Inflammatory macrophage treated with lipopolysaccharide for 4 hours (primary cell): ENCODE data around the gene DLL3.
A peak's percentile ranks its signal among the peaks of the same experiment; 100 is the strongest.
"Not testable (repeated sequence)": the region's sequence is repeated elsewhere in the genome, so short reads cannot be mapped to it uniquely, and the experiment has no call there.

ENCODE experiments used
- DNase-seq: peaks from one replicate; pipeline ENCODE4 v3.0.0-alpha.2; 2020

DLL3 gene

GRCh38 chr19:39498798-39499642 lies at the start of gene DLL3:
TSS of gene DLL3 (plus strand) at chr19:39498947. CDS start at chr19:39498975, 28 bp downstream.
- no peak for DNase-seq

- no peak for DNase-seq
Observed at GRCh38 chr19:39449116-39449797, 49.5 kb upstream of the DLL3 start.

GRCh38 chr19:39451257-39451656 lies 47.5 kb upstream of the DLL3 start:
- not testable (repeated sequence) for DNase-seq

- DNase-seq, result no peak
Observed at GRCh38 chr19:39463403-39463802, 35.3 kb upstream of the DLL3 start.

GRCh38 chr19:39465956-39466747 lies 32.6 kb upstream of the DLL3 start:
- DNase-seq, result no peak

GRCh38 chr19:39467941-39468340 lies 30.8 kb upstream of the DLL3 start:
- DNase-seq, result no peak

- no peak for DNase-seq
Observed at GRCh38 chr19:39469036-39469435, 29.7 kb upstream of the DLL3 start.

GRCh38 chr19:39469567-39469966 lies 29.2 kb upstream of the DLL3 start:
- DNase-seq, result no peak

GRCh38 chr19:39470724-39471339 lies 27.9 kb upstream of the DLL3 start:
- no peak for DNase-seq

- DNase-seq, result no peak
Observed at GRCh38 chr19:39471756-39472536, 26.8 kb upstream of the DLL3 start.

- no peak for DNase-seq
Observed at GRCh38 chr19:39472746-39473442, 25.9 kb upstream of the DLL3 start.

- no peak for DNase-seq
Observed at GRCh38 chr19:39473443-39473960, 25.2 kb upstream of the DLL3 start.

GRCh38 chr19:39474139-39474620 lies 24.6 kb upstream of the DLL3 start:
- DNase-seq, result peak; percentile 22

GRCh38 chr19:39475748-39476147 lies 23.0 kb upstream of the DLL3 start:
- DNase-seq, result no peak

GRCh38 chr19:39479319-39479801 lies 19.4 kb upstream of the DLL3 start:
- DNase-seq, result not testable (repeated sequence)

GRCh38 chr19:39479916-39480315 lies 18.8 kb upstream of the DLL3 start:
- DNase-seq, result peak; percentile 16

GRCh38 chr19:39480337-39481228 lies 18.2 kb upstream of the DLL3 start, which contains the start of gene TIMM50:
TSS of gene TIMM50 (plus strand) at chr19:39480838. CDS start at chr19:39480854, 16 bp downstream.
- peak; percentile 95 for DNase-seq

GRCh38 chr19:39481229-39481545 lies 17.6 kb upstream of the DLL3 start:
- no peak for DNase-seq

GRCh38 chr19:39481676-39482075 lies 17.1 kb upstream of the DLL3 start:
- DNase-seq, result no peak

- DNase-seq, result no peak
Observed at GRCh38 chr19:39483141-39483540, 15.6 kb upstream of the DLL3 start.
